Activated T-helper 2 cell treated with anti-CD3 and anti-CD28 coated beads, Interferon-gamma antibody, Interleukin-2, Interleukin-4, amounts not matched to agents 10 μg/mL and 5 μg/mL and 100 μg/mL, durations not matched to agents 14 hours and 24 hours and 36 hours (primary cell): ENCODE data around the gene SLC16A8. TPM values are rescaled to one million over a fixed set of nuclear protein-coding genes. Genes with fewer than 3 reads are reported as not detected.

Experiments
- DNase-seq: peaks from one replicate; pipeline ENCODE4 v3.0.0; 2021; ENCODE audit warnings: low spot score
- H3K27ac Mint-ChIP-seq: one replicate; pipeline ENCODE4 v1.8.0; 2021; ENCODE audit warnings: mixed read lengths
- H3K27me3 Mint-ChIP-seq: one replicate; pipeline ENCODE4 v1.8.0; 2021; ENCODE audit warnings: low read depth, mixed read lengths
- H3K36me3 Mint-ChIP-seq: one replicate; pipeline ENCODE4 v1.8.0; 2021; ENCODE audit warnings: low read depth, mixed read lengths
- H3K4me1 Mint-ChIP-seq: one replicate; pipeline ENCODE4 v1.8.0; 2021; ENCODE audit warnings: low read depth, mixed read lengths
- H3K4me3 Mint-ChIP-seq: one replicate; pipeline ENCODE4 v1.8.0; 2021; ENCODE audit warnings: low read depth, mild to moderate bottlenecking, moderate library complexity, mixed read lengths
- H3K9me3 Mint-ChIP-seq: one replicate; pipeline ENCODE4 v1.8.0; 2021; ENCODE audit warnings: mixed read lengths
- intact Hi-C: fragments of 100-400 bp; cut with micrococcal nuclease; formaldehyde crosslinking; loops from one replicate; pipeline ENCODE4 v1.15.1; 2023
- total RNA-seq: library from RNA; stranded (reverse); gene quantifications from 2 replicates; pipeline ENCODE4 v1.2.3, GENCODE V29; 2022

The SLC16A8 gene
- total RNA-seq, 1 donor from 2014 or later: not detected

DNA sequence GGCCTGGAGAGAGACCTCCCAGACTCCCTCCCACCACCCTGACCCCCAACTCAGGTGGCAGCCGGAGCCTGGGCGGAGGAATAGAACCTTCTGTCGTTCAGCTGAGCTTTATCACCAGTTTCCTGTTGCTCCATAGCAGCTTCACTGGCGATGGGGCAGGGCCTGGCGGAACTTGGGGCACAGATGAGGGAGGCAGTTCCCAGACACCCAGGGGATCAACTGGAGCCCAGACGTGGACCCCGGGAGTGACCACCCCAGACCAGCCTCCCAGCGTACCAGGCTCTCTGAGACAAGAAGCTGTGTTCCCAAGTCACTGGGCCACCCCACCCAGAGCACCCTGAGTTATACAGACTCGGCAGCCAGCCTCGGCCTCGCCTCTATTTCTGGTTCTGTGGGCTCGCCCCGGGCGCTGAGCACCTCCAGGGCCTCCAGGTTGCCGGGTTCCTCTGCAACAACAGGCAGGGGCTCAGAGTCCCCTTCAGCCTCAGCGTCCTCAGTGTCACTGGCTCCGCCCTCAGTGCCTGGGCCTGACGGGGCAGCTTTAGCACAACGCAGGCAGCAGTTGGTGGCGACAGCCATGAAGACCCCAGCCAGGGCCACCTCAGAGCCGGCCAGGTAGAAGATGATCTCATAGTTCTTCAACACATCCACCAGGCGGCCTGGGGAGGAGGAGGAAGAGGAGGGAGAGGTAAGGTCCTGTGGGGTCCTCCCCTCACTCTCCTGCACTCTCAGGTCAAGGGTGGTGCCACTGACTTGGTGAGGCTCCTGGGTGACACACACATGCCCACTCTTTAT lies 5.7 kb downstream of the SLC16A8 start:
- intact Hi-C loops: no loop called here
- no peaks in the 10 kb centered on the region for H3K36me3 Mint-ChIP-seq
- H3K27me3 Mint-ChIP-seq: peaks cover 15% of the 10 kb centered on the region
- no peak overlapping the region for H3K27ac Mint-ChIP-seq
- DNase-seq: no peak
- no peaks in the 10 kb centered on the region for H3K4me1 Mint-ChIP-seq
- H3K4me3 Mint-ChIP-seq: no peak overlapping the region
- no peaks in the 10 kb centered on the region for H3K9me3 Mint-ChIP-seq

DNA sequence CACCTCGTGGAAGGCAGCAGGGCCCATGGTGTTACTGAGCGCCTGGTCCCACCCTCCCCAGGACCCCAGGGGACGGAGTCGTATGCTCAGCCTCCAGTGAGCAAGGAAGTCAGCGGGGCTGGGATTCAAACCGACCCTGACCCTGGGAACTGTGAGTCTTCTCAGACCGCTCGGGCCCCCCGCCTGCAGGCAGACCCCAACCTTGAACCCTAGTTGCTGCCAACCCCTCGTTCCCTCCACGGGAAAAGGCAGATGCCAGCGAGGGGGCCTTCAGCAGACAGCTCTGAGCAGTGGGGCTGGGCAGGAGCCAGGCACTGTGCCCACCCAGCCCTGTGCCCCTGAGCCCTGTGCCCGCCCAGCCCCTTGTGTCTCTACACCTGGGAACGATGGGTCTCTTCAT lies 6.4 kb downstream of the SLC16A8 start:
- no peaks in the 10 kb centered on the region for H3K36me3 Mint-ChIP-seq
- no peak overlapping the region for H3K4me3 Mint-ChIP-seq
- H3K27ac Mint-ChIP-seq: no peak overlapping the region
- DNase-seq: no peak
- intact Hi-C loops: no loop called here
- H3K9me3 Mint-ChIP-seq: no peaks in the 10 kb centered on the region
- H3K27me3 Mint-ChIP-seq: peaks cover 14% of the 10 kb centered on the region
- H3K4me1 Mint-ChIP-seq: no peaks in the 10 kb centered on the region

DNA sequence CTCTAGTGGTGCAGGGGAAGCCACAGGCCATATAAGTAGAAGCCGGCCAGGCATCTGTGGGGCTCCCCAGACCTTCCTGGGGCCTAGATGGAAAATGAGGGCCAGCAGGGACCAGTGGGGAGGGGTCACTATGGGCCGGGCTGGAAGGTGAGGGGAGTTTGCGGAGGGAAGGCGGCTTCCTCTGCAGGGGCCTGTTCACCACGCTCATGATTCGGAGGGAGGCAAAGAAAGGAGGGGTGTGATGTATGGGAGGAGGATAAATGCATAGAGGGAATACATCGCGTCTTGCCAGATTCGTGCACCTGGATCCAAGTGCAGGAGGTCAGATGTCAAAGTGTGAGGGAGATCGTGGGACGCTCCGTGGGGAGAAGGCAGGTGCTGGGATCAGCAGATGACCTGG lies 6.9 kb downstream of the SLC16A8 start:
- Mint-ChIP-seq H3K4me1 (no peaks in the 10 kb centered on the region), H3K27ac (no peak overlapping the region), H3K27me3 (peaks cover 14% of the 10 kb centered on the region), H3K4me3 (no peak overlapping the region), H3K36me3 (no peaks in the 10 kb centered on the region), H3K9me3 (no peaks in the 10 kb centered on the region)
- intact Hi-C loops: no loop called here
- DNase-seq: no peak

DNA sequence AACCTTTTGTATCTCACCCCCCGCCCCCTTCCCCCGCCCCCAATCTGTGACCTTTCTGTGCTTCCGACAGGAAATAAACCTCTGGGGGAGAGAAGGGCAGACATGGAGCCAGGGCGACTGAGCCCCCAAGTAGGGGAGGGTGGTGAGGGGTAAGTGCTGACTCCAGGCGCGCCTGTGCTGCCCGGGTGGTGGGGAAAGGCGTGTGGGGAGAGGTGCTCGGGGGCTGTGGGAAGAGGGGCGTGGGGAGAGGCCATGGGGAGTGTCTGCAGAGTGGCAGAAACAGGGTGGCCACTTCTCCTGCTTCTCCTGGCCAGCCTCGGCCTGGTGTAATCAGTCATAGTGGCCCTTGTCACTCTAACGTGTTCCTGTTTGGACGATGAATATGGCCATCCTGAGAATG lies 8.0 kb downstream of the SLC16A8 start:
- intact Hi-C loops: no loop called here
- H3K4me3 Mint-ChIP-seq: no peak overlapping the region
- no peak overlapping the region for H3K27ac Mint-ChIP-seq
- H3K9me3 Mint-ChIP-seq: no peaks in the 10 kb centered on the region
- DNase-seq: no peak
- no peaks in the 10 kb centered on the region for H3K36me3 Mint-ChIP-seq
- H3K4me1 Mint-ChIP-seq: no peaks in the 10 kb centered on the region
- H3K27me3 Mint-ChIP-seq: peaks cover 14% of the 10 kb centered on the region

DNA sequence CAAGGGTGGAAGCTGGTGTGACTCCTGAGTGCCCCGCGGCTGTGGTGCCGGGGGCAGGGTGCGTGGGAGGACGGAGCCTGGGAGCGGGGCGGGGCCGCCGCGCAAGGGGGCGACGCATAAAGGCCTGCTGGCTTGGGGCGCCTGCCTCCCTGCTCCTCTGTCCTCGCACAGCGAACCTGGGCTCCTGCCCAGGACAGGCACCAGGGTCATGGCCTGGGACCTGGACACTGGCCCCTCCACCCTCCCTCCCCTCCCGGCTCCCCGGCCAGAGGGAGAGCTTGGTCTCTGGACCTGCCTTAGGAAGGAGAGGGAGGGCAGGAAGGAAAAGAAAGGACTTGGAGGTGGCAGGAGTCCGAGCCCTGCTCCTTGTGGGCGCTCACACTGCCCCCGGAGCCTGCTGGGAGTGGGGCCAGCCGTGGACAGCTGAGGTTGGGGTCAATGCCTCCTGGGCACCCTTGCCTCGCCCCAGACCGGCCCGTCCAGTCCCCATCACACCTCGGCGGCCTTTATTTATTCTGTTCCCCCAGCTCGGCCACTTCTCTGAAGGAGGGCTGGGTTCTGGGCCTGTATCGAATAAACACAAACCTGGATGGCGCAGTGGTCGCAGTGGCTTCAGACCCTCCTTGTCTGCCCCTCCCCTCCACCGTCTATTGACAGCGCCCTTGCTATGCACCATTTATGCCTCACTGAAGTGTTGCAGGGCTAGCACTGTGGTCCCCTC lies 8.7 kb downstream of the SLC16A8 start:
- Mint-ChIP-seq H3K4me3 (no peak overlapping the region), H3K27me3 (peaks cover 9% of the 10 kb centered on the region), H3K36me3 (no peaks in the 10 kb centered on the region), H3K27ac (no peak overlapping the region), H3K9me3 (no peaks in the 10 kb centered on the region), H3K4me1 (no peaks in the 10 kb centered on the region)
- intact Hi-C loops: no loop called here
- DNase-seq: no peak

DNA sequence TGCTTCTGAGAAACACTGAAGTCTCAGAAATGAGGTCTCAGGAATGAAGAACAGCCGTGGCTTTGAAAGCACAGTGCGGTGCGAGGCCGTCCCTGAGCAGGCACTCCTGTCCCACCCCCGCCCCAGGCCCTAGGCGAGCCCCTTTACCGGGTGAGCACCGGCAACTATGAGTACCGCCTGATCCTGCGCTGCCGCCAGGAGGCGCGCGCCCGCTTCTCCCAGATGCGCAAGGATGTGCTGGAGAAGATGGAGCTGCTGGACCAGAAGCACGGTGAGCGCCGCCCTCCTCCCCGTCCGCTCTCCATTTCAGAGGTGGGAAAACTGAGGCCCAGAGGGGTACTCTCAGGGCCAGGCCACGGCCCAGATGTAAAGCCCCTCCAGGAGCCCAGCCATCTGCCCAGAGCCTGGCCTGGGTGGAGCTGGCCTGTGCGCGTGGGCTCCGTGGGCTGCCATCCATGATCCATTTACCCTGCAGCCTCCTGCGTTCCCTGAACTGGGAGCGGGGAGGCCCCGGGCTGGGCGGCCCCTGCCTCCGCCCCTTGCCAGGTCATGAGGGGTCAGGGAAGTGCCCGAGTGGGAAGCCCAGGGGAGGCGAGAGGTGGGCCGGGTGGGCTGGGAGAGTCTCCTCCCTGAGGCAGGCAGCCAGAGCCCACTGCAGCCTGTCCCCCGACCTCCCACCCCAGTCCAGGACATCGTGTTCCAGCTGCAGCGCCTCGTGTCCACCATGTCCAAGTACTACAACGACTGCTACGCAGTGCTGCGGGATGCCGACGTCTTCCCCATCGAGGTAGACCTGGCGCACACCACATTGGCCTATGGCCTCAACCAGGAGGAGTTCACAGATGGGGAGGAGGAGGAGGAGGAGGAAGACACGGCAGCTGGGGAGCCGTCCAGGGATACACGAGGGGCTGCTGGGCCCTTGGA lies 9.5 kb downstream of the SLC16A8 start:
- Mint-ChIP-seq H3K4me1 (no peaks in the 10 kb centered on the region), H3K9me3 (no peaks in the 10 kb centered on the region), H3K4me3 (no peak overlapping the region), H3K27ac (no peak overlapping the region), H3K36me3 (no peaks in the 10 kb centered on the region), H3K27me3 (peaks cover under 1% of the 10 kb centered on the region)
- DNase-seq: no peak
- intact Hi-C loops: no loop called here

DNA sequence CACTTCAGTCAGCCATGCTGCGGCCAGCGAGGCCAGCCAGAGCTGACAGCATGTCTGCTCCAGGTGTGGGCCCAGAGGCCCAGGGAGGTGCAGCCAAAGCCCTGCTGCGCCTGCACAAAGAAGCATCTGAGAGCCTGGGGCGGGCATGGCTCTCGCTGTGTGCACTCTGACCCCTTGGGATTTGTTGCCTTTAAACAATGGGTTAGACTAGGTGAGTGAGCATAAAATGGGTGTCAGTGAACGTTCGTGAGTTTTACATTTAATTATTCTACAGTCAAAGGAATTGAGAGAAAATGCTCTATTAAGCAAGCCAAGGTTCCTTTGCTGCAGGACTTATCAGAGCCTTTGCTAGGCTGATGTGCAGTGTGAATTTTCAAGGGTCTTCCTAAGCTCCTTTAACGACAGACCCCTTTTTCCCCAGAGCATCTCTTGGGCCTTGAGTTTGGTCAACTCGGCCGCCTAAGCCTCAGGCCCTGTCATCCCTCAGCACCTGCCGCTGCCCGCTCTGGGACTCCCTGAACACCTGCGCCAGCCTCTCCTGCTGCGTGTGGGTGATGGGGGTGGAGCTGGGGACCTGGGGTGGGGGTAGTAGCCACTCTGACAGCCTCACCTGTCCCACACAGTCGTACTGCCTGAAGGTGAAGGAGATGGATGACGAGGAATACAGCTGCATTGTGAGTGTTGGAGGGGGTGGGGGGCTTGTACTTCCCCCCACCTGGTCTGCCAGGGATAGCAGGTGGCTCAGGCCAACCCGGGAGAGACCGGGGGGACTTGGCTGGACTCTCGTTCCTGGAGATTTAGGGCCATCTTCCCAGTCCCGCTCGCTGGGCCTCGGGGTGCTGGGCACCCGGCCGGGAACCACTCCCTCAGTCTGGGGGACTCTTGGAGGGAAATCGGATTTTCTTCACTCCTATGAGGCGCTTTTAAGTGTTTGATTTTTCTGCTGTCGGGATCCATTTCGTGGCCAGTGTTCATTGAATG lies 10.5 kb downstream of the SLC16A8 start:
- intact Hi-C loops: no loop called here

DNA sequence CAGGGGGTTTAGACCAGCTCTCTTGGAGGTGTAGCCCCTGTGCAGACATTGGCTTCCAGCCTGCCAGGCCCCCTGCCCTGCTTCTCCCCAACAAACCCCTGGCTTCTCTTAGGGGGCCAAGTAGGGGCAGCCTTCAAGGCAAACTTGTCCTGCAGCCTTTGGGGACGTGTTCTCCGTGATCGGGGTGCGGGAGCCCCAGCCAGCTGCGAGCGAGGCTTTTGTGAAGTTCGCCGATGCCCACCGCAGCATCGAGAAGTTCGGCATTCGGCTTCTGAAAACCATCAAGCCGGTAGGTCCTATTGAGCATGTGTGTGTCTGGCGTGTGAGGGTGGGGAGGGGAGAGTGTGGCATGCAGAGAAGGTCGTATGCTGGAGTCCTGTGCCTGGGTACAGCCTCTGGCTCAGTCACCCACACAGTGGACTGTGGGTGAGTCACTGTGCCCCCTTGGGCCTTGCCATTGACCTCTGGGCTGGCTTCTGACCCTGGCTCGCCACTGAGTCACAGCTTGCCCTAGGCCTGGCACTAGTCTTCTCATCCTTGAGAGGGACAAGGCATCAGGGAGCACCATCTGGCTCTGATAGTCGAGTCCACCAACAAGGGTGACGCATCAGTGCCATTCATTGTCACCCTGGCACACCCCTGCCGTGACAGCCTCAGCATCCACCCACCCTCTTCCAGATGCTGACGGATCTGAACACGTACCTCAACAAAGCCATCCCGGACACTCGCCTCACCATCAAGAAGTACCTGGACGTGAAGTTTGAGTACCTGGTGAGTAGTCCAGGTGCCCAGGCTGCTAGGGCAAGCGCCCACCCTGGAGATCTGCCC lies 11.4 kb downstream of the SLC16A8 start:
- H3K36me3 Mint-ChIP-seq: no peaks in the 10 kb centered on the region
- no peaks in the 10 kb centered on the region for H3K9me3 Mint-ChIP-seq
- H3K4me3 Mint-ChIP-seq: no peak overlapping the region
- DNase-seq: no peak
- intact Hi-C loops: no loop called here
- no peak overlapping the region for H3K27ac Mint-ChIP-seq
- no peaks in the 10 kb centered on the region for H3K4me1 Mint-ChIP-seq
- no peaks in the 10 kb centered on the region for H3K27me3 Mint-ChIP-seq

More for the DNA sequence above, 10.5 kb downstream of the SLC16A8 start:
- Mint-ChIP-seq H3K4me1 (no peaks in the 10 kb centered on the region), H3K4me3 (no peak overlapping the region), H3K27me3 (no peaks in the 10 kb centered on the region), H3K27ac (no peak overlapping the region), H3K36me3 (no peaks in the 10 kb centered on the region), H3K9me3 (no peaks in the 10 kb centered on the region)
- no peak for DNase-seq

DNA sequence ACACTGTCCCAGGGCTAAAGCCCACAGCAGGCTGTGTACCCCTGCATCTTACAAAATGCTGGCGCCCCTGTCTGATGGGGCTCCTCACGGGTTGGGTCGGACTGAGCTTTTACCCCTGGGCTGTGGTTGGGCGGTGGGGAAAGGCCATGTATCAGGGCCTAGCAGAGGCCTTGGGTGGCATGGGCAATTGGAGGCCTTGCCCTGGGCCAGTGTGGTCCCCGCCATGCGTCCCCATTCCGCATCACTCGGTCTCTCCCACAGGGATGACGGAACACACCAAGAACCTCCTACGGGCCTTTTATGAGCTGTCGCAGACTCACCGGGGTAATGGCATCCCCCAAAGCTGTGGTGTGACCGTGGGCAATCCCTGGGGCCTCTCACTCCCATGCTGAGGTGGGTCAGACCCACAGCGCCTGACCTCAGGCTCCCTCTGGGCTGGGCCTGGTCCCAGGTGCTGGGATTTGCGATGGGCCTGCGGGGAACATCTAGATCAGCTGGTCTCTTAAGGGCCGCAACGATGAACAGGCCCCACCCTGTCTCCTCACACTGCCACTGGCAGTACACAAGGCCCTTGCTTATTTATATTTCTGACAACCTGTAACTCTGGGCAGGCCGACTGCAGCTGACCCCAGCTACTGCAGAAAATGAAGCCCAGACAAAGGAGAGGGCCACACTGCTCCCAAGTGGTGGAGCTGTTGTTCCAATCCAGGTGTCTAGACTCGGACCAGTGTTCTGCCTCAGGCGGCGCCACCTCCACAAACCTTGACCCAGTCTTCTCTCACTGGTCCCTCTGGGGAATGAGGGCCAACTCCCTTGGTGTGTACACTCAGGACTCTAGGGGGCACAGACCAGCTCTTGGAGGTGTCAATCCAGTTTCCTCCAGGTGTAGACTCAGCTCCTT lies 12.3 kb downstream of the SLC16A8 start:
- no peak overlapping the region for H3K27ac Mint-ChIP-seq
- intact Hi-C loops: no loop called here
- H3K9me3 Mint-ChIP-seq: no peaks in the 10 kb centered on the region
- no peaks in the 10 kb centered on the region for H3K36me3 Mint-ChIP-seq
- no peaks in the 10 kb centered on the region for H3K27me3 Mint-ChIP-seq
- H3K4me3 Mint-ChIP-seq: no peak overlapping the region
- no peak for DNase-seq
- no peaks in the 10 kb centered on the region for H3K4me1 Mint-ChIP-seq

DNA sequence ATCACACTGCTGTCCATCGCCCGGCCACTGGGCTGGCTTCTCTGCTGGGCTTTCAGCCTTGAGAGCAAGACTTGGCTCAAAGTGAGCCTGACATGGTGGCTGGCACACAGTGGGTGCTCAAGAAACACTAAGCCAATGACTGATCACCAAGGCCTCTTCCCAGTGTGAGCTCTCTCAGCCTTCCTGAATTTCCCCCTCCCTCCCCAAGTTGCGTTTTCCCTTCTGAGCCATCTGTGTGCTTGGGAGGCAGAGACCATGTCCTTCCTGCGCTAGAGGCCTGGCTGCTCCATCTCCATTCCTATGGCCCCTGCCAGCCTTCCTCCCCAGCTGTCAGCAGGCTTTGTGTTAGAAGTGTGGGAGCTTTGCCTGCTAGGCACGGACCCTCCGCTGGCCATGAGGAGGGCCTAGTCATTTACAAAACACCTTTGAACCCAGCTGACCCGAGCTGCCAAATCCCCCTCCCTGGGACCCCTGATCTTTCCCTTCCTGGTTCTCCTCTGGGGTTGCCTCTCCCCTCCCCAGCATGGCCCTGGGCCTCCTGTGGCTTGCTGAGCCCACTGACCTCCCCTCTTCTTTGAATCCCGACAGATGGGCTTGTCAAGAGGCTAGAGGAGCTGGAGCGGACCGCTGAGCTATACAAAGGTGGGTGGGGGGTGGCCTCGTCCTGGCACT lies 13.6 kb downstream of the SLC16A8 start:
- H3K27ac Mint-ChIP-seq: no peak overlapping the region
- DNase-seq: no peak
- H3K27me3 Mint-ChIP-seq: no peaks in the 10 kb centered on the region
- H3K4me1 Mint-ChIP-seq: no peaks in the 10 kb centered on the region
- no peak overlapping the region for H3K4me3 Mint-ChIP-seq
- intact Hi-C loops: no loop called here
- H3K9me3 Mint-ChIP-seq: no peaks in the 10 kb centered on the region
- H3K36me3 Mint-ChIP-seq: no peaks in the 10 kb centered on the region
